Measurements from ENCODE around the gene FBXO15.

FBXO15 gene

GRCh38 chr18:74082742-74083556 is 64.7 kb downstream of the FBXO15 start (continued):
- TF ChIP-seq BACH2 (CRISPR knock-in tag; IDR thresholded peaks at IDR 0.05; ENCODE audit: borderline replicate concordance) (no peak), TSHZ2 (CRISPR knock-in tag; IDR thresholded peaks at IDR 0.05) (no peak), POU6F1 (CRISPR knock-in tag; IDR thresholded peaks at IDR 0.05; ENCODE audit: borderline replicate concordance, low read depth) (no peak)

DNA sequence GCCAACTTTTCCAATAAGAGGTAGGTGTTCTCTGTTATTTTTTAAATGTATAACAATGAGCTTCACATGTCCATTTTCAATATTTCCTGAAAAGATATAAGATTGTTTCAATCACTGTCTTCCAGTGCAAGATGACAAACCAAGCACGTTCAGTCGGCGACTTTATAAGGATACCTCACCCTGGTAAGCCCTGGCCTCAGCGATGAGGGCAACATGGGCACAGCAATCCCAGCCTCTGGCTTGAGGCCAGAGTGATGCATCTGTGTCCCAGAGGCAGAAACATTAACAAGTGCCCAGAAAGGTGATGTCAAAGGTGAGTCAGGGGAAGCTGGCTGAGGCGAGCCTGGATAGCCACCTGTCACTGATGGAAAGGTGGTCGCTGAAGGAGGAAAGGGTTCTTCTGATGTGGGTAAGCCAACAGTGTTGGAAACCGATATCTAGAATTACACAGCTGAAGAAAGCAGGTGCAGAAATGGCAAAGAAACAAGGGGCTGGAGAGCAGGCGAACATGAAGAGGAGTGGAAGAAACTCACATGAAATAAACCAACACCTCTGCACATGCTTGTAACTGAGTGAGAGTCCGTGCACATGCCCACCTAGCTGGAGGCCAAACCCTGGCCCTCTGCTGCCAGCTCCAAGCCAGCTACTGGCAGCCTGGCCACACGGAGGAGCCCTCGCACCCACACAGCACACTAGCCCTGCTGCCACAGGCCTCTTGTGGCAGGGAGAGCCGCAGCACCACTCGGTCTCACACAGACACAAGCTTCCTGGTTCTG is 65.5 kb downstream of the FBXO15 start:
- peak; percentile 96 for ATAC-seq
- TF ChIP-seq BACH2 (CRISPR knock-in tag; IDR thresholded peaks at IDR 0.05; ENCODE audit: borderline replicate concordance) (no peak), ARNTL (CRISPR knock-in tag; IDR thresholded peaks at IDR 0.05; ENCODE audit: borderline replicate concordance, low read depth) (no peak), ZFP30 (CRISPR knock-in tag; IDR thresholded peaks at IDR 0.05) (no peak), ZC3H10 (CRISPR knock-in tag; IDR thresholded peaks at IDR 0.05) (no peak), ESRRG (CRISPR knock-in tag; IDR thresholded peaks at IDR 0.05) (no peak), CSDC2 (CRISPR knock-in tag; IDR thresholded peaks at IDR 0.05) (no peak), ISL1 (CRISPR knock-in tag; IDR thresholded peaks at IDR 0.05) (no peak), ZNF565 (CRISPR knock-in tag; conservative IDR thresholded peaks at IDR 0.05; ENCODE audit: low read depth) (no peak), ZNF70 (CRISPR knock-in tag; IDR thresholded peaks at IDR 0.05) (no peak), TSHZ2 (CRISPR knock-in tag; IDR thresholded peaks at IDR 0.05) (no peak), PPARA (CRISPR knock-in tag; IDR thresholded peaks at IDR 0.05; ENCODE audit: borderline replicate concordance) (no peak), SNAI2 (CRISPR knock-in tag; IDR thresholded peaks at IDR 0.05) (no peak), TCF4 (CRISPR knock-in tag; IDR thresholded peaks at IDR 0.05; ENCODE audit: borderline replicate concordance) (no peak), ZFP3 (CRISPR knock-in tag; IDR thresholded peaks at IDR 0.05) (no peak), ZNF8 (CRISPR knock-in tag; IDR thresholded peaks at IDR 0.05) (no peak), POU6F1 (CRISPR knock-in tag; IDR thresholded peaks at IDR 0.05; ENCODE audit: borderline replicate concordance, low read depth) (no peak), CREB5 (CRISPR knock-in tag; IDR thresholded peaks at IDR 0.05; ENCODE audit: low read depth) (no peak), RARB (CRISPR knock-in tag; IDR thresholded peaks at IDR 0.05) (no peak)

Measured in SK-N-SH treated with all-trans-retinoic acid at 6 μM for 48 hours (cell line).